ENCODE data around the gene DNHD1. TPM values are rescaled to one million over a fixed set of nuclear protein-coding genes. Genes with fewer than 3 reads are reported as not detected.

Gene DNHD1
- total RNA-seq, 1 donor from 2014 or later: 7.0 TPM

DNA sequence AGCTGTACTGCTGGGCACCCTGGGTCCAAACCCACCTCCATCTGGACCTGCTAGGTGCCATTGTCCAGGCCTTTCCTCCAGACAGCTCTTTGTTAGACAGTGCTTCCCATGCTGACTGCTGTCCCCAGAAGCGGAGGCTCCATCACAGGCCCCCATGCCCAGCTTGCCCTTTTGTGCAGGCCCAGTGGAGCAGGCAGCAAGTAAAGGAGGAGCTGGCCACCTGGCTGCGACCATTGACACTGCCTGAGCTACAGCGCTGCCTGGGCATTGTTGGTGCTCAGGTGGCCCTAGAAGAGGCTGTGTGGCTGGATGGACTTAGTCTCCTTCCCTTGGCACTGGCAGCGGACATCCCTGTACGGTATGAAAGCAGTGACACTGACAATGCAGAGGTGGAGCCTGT is 1.5 kb downstream of the DNHD1 start:
- no peak for TF ChIP-seq CTCF (IDR thresholded peaks at IDR 0.05; ENCODE audit: unreplicated experiment)

GRCh38 chr11:6502382-6502781 is 5.3 kb downstream of the DNHD1 start:
- no peak for DNase-seq (ENCODE audit: low spot score, unreplicated experiment)
- Mint-ChIP-seq H3K4me1 (ENCODE audit: low read depth) (peaks cover 6% of the 10 kb centered on the region), H3K36me3 (ENCODE audit: insufficient read depth) (peaks cover under 1% of the 10 kb centered on the region), H3K9me3 (ENCODE audit: low read depth) (no peaks in the 10 kb centered on the region), H3K27me3 (peaks cover 2% of the 10 kb centered on the region), H3K27ac (no peak overlapping the region), H3K4me3 (ENCODE audit: low read depth) (no peak overlapping the region)
- no peak for TF ChIP-seq CTCF (IDR thresholded peaks at IDR 0.05; ENCODE audit: unreplicated experiment)

More for the DNA sequence above, 1.5 kb downstream of the DNHD1 start:
- H3K9me3 Mint-ChIP-seq (ENCODE audit: low read depth): no peaks in the 10 kb centered on the region
- H3K27me3 Mint-ChIP-seq: peaks cover 3% of the 10 kb centered on the region
- no peak overlapping the region for H3K27ac Mint-ChIP-seq
- no peak for DNase-seq (ENCODE audit: low spot score, unreplicated experiment)
- H3K4me3 Mint-ChIP-seq (ENCODE audit: low read depth): no peak overlapping the region
- no peaks in the 10 kb centered on the region for H3K4me1 Mint-ChIP-seq (ENCODE audit: low read depth)
- peaks cover 1% of the 10 kb centered on the region for H3K36me3 Mint-ChIP-seq (ENCODE audit: insufficient read depth)

DNA sequence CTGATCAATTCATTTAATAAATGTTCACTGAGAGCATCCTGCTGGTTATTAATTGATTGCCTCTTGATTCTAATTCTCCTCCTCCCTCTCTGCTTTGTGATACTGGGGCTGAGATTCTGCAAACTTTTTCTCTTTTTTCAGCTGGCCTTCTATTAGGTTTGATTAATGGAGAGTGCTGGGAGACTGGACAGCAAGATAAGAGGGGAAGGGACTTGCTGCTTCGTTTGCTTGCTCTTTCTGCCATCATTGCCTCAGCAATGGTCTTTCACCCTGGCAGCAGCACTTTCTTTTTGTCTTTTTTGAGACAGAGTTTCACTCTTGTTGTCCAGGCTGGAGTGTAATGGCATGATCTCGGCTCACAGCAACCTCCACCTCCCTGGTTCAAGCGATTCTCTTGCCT is 7.1 kb downstream of the DNHD1 start:
- no peak for DNase-seq (ENCODE audit: low spot score, unreplicated experiment)
- no peaks in the 10 kb centered on the region for H3K27me3 Mint-ChIP-seq
- H3K27ac Mint-ChIP-seq: peak overlapping the region; percentile 53
- no peak for TF ChIP-seq CTCF (IDR thresholded peaks at IDR 0.05; ENCODE audit: unreplicated experiment)
- no peak overlapping the region for H3K4me3 Mint-ChIP-seq (ENCODE audit: low read depth)
- peaks cover 6% of the 10 kb centered on the region for H3K4me1 Mint-ChIP-seq (ENCODE audit: low read depth)
- H3K9me3 Mint-ChIP-seq (ENCODE audit: low read depth): no peaks in the 10 kb centered on the region
- no peaks in the 10 kb centered on the region for H3K36me3 Mint-ChIP-seq (ENCODE audit: insufficient read depth)

DNA sequence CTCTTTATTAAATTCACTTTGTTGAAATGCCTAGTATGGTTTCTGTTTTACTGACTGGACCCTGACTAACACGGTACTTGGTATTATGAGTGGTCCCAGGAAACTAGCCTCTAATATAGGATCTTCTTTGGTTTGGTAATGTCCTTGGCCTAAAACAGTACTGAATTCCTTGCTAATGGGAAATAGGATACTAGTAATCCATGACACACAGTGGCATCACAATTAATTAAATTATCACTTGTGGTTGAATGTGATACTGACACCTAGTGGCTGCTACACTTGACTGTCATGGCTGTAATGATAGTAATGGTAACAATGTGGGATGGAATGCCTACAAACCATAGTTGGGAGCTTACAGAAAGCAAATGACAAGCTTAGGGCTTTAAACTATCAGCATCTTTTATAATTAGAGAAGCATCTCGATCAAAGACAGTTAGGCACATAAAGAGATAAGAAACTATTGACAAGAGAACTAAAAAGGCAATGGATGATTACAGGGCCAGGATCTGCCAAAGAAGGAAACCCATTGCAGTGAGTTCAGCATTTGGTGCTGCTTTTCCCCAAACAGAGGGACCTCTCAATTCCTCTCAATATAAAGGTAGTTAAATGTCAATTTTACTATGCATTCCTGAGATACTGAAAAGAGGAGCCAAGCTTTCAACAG is 8.6 kb downstream of the DNHD1 start:
- Mint-ChIP-seq H3K27me3 (no peaks in the 10 kb centered on the region), H3K9me3 (ENCODE audit: low read depth) (no peaks in the 10 kb centered on the region), H3K36me3 (ENCODE audit: insufficient read depth) (no peaks in the 10 kb centered on the region), H3K4me1 (ENCODE audit: low read depth) (peaks cover 6% of the 10 kb centered on the region), H3K27ac (no peak overlapping the region), H3K4me3 (ENCODE audit: low read depth) (no peak overlapping the region)
- peak; percentile 77 for TF ChIP-seq CTCF (IDR thresholded peaks at IDR 0.05; ENCODE audit: unreplicated experiment)
- DNase-seq (ENCODE audit: low spot score, unreplicated experiment): no peak

- DNase-seq (ENCODE audit: low spot score, unreplicated experiment): no peak
- H3K36me3 Mint-ChIP-seq (ENCODE audit: insufficient read depth): peaks cover 10% of the 10 kb centered on the region
- H3K27ac Mint-ChIP-seq: no peak overlapping the region
- H3K9me3 Mint-ChIP-seq (ENCODE audit: low read depth): no peaks in the 10 kb centered on the region
- TF ChIP-seq CTCF (IDR thresholded peaks at IDR 0.05; ENCODE audit: unreplicated experiment): no peak
- H3K27me3 Mint-ChIP-seq: no peaks in the 10 kb centered on the region
- H3K4me3 Mint-ChIP-seq (ENCODE audit: low read depth): no peak overlapping the region
- no peaks in the 10 kb centered on the region for H3K4me1 Mint-ChIP-seq (ENCODE audit: low read depth)
These were observed 19.8 kb downstream of the DNHD1 start for GRCh38 chr11:6516865-6517264.

All from progenitor cell of endocrine pancreas (in vitro differentiated cells).